Measurements from ENCODE around the gene TMEM214.

Gene TMEM214

DNA sequence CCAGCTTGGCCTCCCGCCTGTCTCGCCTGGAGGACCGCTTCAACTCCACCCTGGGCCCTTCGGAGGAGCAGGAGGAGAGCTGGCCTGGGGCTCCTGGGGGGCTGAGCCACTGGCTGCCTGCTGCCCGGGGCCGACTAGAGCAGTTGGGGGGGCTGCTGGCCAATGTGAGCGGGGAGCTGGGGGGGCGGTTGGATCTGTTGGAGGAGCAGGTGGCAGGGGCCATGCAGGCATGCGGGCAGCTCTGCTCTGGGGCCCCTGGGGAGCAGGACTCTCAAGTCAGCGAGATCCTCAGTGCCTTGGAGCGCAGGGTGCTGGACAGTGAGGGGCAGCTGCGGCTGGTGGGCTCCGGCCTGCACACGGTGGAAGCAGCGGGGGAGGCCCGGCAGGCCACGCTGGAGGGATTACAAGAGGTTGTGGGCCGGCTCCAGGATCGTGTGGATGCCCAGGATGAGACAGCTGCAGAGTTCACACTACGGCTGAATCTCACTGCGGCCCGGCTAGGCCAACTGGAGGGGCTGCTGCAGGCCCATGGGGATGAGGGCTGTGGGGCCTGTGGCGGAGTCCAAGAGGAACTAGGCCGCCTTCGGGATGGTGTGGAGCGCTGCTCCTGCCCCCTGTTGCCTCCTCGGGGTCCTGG lies 50.1 kb downstream of the TMEM214 start:
- in situ Hi-C loops (cut with MboI; ENCODE audit: low sequenced_read_pairs) = loop anchor here (10.0 kb wide), 1 partner anchor 118 kb away; no protein-coding TSS in a partner anchor

DNA sequence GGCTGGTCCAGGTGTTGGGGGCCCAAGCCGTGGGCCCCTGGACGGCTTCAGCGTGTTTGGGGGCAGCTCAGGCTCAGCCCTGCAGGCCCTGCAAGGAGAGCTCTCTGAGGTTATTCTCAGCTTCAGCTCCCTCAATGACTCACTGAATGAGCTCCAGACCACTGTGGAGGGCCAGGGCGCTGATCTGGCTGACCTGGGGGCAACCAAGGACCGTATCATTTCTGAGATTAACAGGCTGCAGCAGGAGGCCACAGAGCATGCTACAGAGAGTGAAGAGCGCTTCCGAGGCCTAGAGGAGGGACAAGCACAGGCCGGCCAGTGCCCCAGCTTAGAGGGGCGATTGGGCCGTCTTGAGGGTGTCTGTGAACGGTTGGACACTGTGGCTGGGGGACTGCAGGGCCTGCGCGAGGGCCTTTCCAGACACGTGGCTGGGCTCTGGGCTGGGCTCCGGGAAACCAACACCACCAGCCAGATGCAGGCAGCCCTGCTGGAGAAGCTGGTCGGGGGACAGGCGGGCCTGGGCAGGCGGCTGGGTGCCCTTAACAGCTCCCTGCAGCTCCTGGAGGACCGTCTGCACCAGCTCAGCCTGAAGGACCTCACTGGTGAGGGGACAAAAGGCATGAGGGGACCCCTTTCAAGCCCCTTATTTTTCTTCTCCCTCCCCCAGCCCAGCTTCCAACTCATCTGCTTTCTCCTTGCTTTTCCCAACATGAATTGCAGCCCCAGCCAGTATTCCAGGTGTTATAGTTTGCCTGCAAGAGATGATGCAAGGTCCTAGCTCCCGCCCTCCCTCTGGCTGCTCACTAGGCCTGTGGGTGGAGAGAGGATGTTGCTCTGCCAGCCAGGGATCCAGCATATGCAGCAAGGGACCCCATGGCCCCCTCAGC lies 50.9 kb downstream of the TMEM214 start:
- in situ Hi-C loops (cut with MboI; ENCODE audit: low sequenced_read_pairs) = loop anchor here (10.0 kb wide), 1 partner anchor 119 kb away; no protein-coding TSS in a partner anchor

DNA sequence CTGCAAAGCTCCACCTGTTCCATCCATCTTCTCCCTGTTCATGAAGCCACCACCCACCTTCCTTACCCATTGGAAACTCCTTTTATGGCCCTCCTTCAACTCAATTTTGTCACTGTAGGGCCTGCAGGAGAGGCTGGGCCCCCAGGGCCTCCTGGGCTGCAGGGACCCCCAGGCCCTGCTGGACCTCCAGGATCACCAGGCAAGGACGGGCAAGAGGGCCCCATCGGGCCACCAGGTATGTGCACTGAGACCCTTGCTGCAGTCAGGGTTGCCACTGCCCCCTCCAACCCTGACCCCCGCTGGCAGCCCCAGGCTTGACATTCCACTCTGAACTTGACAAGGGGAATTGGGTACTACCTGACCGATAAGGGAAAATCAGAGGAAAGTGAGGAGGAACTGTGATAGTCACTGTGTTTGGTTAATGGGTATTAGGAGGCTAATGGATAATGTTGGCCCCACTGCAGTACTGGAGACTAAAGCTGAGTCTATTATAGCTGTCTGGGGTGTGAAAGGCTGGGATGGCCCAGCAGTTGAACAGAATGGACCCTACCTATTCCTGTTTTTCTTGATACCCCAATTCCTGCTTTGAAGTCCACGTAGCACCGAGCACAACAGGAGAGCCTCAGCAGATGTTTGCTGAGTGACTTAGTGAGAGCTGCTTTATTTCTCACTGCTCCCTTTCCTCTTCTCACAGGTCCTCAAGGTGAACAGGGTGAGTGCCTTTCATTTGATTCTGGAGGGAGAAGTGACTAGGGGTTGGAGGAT lies 51.7 kb downstream of the TMEM214 start:
- in situ Hi-C loops (cut with MboI; ENCODE audit: low sequenced_read_pairs) = loop anchor here (10.0 kb wide), 1 partner anchor 120 kb away; no protein-coding TSS in a partner anchor

- in situ Hi-C loops (cut with MboI; ENCODE audit: low sequenced_read_pairs) = loop anchor here (10.0 kb wide), 1 partner anchor 120 kb away; no protein-coding TSS in a partner anchor
These were observed 52.4 kb downstream of the TMEM214 start for GRCh38 chr2:27085062-27085672.

GRCh38 chr2:27085673-27086089 lies 52.9 kb downstream of the TMEM214 start:
- in situ Hi-C loops (cut with MboI; ENCODE audit: low sequenced_read_pairs) = loop anchor here (10.0 kb wide), 1 partner anchor 121 kb away; no protein-coding TSS in a partner anchor

DNA sequence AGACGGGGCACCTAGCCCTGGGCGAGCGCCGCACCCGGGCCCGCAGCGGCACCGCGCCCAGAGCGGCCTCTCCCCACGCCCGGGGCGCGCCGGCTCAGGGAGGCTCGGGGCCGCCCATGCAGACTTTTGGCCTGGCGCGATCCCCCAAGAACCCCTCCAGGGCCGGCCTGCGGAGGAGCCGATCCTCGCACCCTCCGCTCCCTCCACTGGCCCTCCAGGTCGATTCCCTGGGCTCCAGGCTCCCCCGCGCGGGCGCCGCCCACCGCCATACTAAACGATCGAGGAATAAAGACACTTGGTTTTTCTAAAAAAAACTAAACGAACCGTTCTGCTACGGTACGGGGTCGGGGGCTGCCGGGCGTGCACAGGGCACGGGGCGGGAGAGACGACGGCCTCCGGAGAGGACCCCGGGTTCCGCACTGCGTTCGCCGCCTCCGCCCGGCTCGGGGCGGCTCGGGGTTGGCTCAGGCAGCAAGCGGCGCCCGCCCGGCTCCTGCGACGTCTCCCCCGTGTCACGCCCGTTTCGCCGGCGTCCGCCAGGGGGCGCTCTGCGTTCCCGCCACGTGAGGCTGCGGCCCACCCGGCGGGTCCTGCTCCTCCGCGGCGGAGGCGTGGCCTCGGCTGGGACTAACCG lies 53.4 kb downstream of the TMEM214 start:
- in situ Hi-C loops (cut with MboI; ENCODE audit: low sequenced_read_pairs) = loop anchor here (10.0 kb wide), 1 partner anchor 121 kb away; no protein-coding TSS in a partner anchor

DNA sequence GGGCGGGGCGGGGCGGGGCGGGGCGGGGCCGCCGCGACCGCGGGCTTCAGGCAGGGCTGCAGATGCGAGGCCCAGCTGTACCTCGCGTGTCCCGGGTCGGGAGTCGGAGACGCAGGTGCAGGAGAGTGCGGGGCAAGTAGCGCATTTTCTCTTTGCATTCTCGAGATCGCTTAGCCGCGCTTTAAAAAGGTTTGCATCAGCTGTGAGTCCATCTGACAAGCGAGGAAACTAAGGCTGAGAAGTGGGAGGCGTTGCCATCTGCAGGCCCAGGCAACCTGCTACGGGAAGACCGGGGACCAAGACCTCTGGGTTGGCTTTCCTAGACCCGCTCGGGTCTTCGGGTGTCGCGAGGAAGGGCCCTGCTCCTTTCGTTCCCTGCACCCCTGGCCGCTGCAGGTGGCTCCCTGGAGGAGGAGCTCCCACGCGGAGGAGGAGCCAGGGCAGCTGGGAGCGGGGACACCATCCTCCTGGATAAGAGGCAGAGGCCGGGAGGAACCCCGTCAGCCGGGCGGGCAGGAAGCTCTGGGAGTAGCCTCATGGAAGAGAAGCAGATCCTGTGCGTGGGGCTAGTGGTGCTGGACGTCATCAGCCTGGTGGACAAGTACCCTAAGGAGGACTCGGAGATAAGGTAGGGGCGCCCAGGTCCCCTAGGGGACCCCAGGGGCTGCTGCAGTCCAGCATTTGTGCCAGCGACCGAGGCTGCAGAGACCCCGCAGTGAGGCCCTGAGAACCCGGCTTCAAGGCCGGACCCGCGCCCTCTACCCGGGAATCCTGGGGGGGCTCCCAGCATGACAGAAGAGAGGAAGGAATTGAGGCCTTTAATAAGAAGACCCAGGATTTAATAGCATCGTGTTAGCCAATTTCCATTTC lies 54.2 kb downstream of the TMEM214 start, which contains the start of gene KHK:
TSS of gene KHK (plus strand) at position 49 of the 870 bp plus-strand sequence. CDS start at position 537, 488 bp downstream.
- in situ Hi-C loops (cut with MboI; ENCODE audit: low sequenced_read_pairs) = loop anchor here (10.0 kb wide), 1 partner anchor 122 kb away; no protein-coding TSS in a partner anchor

GRCh38 chr2:27087823-27088410 lies 55.2 kb downstream of the TMEM214 start:
- in situ Hi-C loops (cut with MboI; ENCODE audit: low sequenced_read_pairs) = loop anchor here (10.0 kb wide), 1 partner anchor 123 kb away; no protein-coding TSS in a partner anchor

DNA sequence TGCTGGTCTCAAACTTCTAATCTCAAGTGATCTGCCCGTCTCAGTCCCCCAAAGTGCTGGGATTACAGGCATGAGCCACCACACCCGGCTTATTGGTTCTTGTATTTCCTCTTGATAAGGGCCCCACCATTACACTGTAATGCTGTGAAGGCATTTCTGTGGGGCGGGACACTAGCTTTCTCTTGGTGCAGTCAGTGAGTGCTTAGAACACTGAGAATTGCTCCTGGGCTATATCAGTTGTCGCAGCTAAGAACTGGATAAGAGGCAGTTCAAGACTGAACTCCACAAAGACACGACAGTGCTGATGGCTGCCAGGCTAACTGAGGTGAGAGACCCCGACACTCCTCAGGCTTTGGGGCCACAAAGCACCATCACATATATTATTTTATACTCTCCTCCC lies 55.9 kb downstream of the TMEM214 start:
- in situ Hi-C loops (cut with MboI; ENCODE audit: low sequenced_read_pairs) = loop anchor here (10.0 kb wide), 1 partner anchor 124 kb away; no protein-coding TSS in a partner anchor

- in situ Hi-C loops (cut with MboI; ENCODE audit: low sequenced_read_pairs) = loop anchor here (10.0 kb wide), 1 partner anchor 125 kb away; no protein-coding TSS in a partner anchor
These were observed 56.6 kb downstream of the TMEM214 start for GRCh38 chr2:27089111-27089954.
